ENCODE measurements around the gene FRMD3.

Gene FRMD3

DNA sequence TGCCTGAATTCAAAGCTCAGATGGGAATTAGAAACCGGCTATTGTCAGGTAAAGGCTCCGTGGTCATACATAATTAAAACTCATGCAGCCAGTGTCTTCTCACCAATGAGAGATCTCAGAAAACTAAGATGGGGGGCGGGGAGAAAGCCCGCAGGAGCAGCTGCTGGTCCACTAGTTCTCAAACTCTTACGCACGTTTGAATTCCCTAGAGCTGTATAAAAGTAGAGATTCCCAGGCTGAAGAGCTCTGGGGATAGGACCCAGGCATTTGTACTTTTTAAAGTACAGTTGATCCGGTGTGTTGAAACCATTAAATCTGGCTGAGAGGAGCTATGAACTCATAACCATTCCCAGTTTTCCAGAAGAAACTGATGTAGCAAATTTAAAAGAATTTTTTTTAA, 68.5 kb downstream of the FRMD3 start:
- no peak for TF ChIP-seq CTCF (IDR thresholded peaks at IDR 0.05; ENCODE audit: extremely low read depth, missing control alignments)
- no peak for DNase-seq (ENCODE audit: low spot score)

- no peak for DNase-seq (ENCODE audit: low spot score)
- no peak for TF ChIP-seq CTCF (IDR thresholded peaks at IDR 0.05; ENCODE audit: extremely low read depth, missing control alignments)
Measured at GRCh38 chr9:83468821-83469220, 69.4 kb downstream of the FRMD3 start.

DNA sequence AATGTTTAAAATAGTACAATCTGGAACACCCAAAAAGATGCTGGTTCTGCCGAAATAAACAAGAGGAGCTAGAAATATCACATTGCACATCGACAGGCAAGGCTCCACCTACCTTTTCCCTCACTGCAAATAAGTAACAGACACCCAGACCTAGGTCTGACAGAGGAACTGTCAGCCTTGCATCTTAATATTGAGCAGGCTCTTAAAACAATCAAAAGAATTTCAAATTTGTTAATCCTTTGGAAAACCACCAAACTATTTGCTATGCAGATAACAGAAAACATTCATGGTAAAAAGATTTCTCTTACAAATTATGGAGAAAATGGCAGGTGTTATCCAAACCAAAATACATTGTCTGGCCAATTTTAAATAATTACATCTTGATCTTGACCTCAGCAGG, 71.3 kb downstream of the FRMD3 start:
- no peak for TF ChIP-seq CTCF (IDR thresholded peaks at IDR 0.05; ENCODE audit: extremely low read depth, missing control alignments)
- DNase-seq (ENCODE audit: low spot score): no peak

GRCh38 chr9:83466351-83466750, 71.8 kb downstream of the FRMD3 start:
- TF ChIP-seq CTCF (IDR thresholded peaks at IDR 0.05; ENCODE audit: extremely low read depth, missing control alignments): no peak
- no peak for DNase-seq (ENCODE audit: low spot score)

- DNase-seq (ENCODE audit: low spot score): no peak
- no peak for TF ChIP-seq CTCF (IDR thresholded peaks at IDR 0.05; ENCODE audit: extremely low read depth, missing control alignments)
Measured at GRCh38 chr9:83459830-83460229, 78.4 kb downstream of the FRMD3 start.

DNA sequence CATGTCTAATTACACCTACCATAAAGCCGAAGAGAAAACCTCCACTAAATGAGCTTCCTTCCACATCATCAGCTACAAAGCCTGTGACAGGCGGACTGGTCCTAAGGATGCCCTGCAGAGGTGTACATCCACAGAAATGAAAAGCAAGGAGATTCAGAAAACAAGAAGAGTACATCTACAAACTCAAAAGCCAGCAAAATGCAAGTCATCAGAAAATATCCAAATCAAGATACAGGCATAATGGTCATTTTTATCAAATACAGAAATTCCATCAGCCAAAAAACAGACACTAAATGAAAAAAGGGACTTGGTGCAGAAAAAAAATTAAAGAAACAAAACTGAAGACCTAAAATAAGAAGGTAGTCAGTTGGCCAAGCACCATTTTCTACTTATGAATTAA, 79.7 kb downstream of the FRMD3 start:
- no peak for DNase-seq (ENCODE audit: low spot score)
- no peak for TF ChIP-seq CTCF (IDR thresholded peaks at IDR 0.05; ENCODE audit: extremely low read depth, missing control alignments)

GRCh38 chr9:83457005-83457404, 81.2 kb downstream of the FRMD3 start:
- no peak for TF ChIP-seq CTCF (IDR thresholded peaks at IDR 0.05; ENCODE audit: extremely low read depth, missing control alignments)
- DNase-seq (ENCODE audit: low spot score): no peak

Measured in GM20000 (cell line).